ENCODE data around the gene AHNAK.

- TF ChIP-seq TAF1 (IDR thresholded peaks at IDR 0.05; ENCODE audit: borderline replicate concordance, insufficient read depth, low read length) (no peak), POLR2AphosphoS5 (IDR thresholded peaks at IDR 0.05; ENCODE audit: low read depth, low read length) (no peak), SIN3A (IDR thresholded peaks at IDR 0.05; ENCODE audit: borderline replicate concordance, insufficient read depth, low read length) (no peak), REST (IDR thresholded peaks at IDR 0.05; ENCODE audit: insufficient read depth in 1 of 2, low read depth in 2 of 2, low read length in 2 of 2) (no peak), FOXP2 (optimal IDR thresholded peaks at IDR 0.05; ENCODE audit: borderline replicate concordance, extremely low read depth, extremely low read length, insufficient read depth) (no peak)
Observed at GRCh38 chr11:62464655-62465054, 82.0 kb downstream of the AHNAK start.
